ENCODE data around the gene CHST11.

Gene CHST11

DNA sequence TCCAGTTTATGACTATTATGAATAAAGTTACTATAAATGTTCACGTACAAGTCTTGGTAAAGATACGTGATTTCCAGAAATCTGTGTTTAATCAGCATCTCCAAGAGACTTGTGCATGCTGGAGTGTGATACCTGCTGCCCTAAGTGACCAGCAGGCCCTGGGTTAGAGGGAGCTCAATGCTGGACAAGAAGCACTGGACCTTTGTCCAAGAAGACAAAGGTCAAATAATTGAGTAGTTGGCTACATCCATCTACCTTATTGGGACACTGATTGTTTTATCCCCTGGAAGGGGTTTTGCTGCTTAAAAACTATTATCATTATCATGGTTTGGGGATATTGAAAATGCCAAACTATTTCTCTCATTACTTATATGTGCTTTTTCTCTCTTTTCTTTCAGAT, 37.0 kb upstream of the CHST11 start:
- no peak for TF ChIP-seq CTCF (IDR thresholded peaks at IDR 0.05; ENCODE audit: low read length, missing control alignments)
- no peak for DNase-seq (ENCODE audit: low read depth)

DNA sequence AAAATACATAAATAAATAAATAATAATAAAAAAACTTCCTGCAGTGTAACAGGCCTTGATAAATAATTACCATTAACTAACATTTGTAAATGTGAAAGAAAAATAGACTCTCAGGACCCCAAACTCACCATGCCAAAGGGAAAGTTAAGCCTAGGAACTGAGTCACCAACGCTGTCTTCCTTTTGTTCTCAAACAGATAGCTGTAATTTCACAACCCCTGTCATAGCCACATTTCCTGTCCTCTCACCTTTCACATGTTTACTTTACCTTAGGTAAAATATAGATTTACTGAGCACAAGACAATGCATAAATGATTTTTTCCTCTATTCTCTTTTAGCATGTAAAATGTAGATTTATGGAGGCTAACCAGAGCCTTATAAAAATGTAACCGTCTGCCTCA, 35.9 kb upstream of the CHST11 start:
- DNase-seq (ENCODE audit: low read depth) = peak; percentile 7
- TF ChIP-seq CTCF (IDR thresholded peaks at IDR 0.05; ENCODE audit: low read length, missing control alignments) = no peak
- H3K4me3 ChIP-seq (replicated peaks; ENCODE audit: low read depth, low read length) = no peak overlapping the region

More for the DNA sequence above, 37.0 kb upstream of the CHST11 start:
- H3K4me3 ChIP-seq (replicated peaks; ENCODE audit: low read depth, low read length) = no peak overlapping the region

DNA sequence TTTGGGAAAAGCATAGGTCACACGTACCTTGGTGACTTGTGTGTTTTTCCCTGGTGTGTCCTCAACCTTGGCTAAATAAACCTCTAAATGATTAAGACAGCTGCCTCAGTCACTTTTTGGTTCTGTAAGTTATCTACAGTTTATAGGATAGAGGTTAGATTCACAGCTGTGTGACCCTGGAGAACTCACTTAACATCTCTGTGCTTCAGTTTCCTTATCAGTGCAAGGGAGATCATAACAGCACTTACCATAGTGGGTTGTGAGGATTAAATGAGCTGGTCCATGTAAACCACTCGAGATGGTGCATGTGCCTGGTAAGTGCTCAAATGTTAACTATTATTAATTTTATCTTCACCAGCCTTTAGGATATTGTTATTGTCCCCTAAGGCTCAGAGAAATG, 35.4 kb upstream of the CHST11 start:
- no peak for DNase-seq (ENCODE audit: low read depth)
- no peak overlapping the region for H3K4me3 ChIP-seq (replicated peaks; ENCODE audit: low read depth, low read length)
- no peak for TF ChIP-seq CTCF (IDR thresholded peaks at IDR 0.05; ENCODE audit: low read length, missing control alignments)

- no peak overlapping the region for H3K4me3 ChIP-seq (replicated peaks; ENCODE audit: low read depth, low read length)
- no peak for DNase-seq (ENCODE audit: low read depth)
- no peak for TF ChIP-seq CTCF (IDR thresholded peaks at IDR 0.05; ENCODE audit: low read length, missing control alignments)
Measured at GRCh38 chr12:104422441-104422840, 34.3 kb upstream of the CHST11 start.

GRCh38 chr12:104423273-104423672, 33.5 kb upstream of the CHST11 start:
- no peak for TF ChIP-seq CTCF (IDR thresholded peaks at IDR 0.05; ENCODE audit: low read length, missing control alignments)
- no peak overlapping the region for H3K4me3 ChIP-seq (replicated peaks; ENCODE audit: low read depth, low read length)
- no peak for DNase-seq (ENCODE audit: low read depth)

DNA sequence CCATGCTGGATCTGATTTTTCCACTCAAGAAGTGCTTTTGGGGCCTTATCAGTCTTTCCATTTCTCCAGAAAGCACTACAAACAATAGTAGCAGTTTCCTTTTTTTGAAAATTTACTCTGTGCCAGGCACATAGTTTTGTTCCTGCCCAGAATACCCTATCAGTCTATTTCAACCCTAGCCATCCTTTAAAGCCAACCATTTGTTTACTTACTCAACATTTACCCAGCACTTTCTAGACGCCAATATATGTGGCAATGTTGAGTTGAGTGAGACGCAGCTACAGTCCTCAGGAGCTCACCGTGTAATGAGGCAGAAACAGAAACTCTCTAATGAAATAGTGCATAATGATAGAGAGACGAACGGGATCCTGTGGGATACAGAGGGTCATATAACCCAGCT, 32.9 kb upstream of the CHST11 start:
- H3K4me3 ChIP-seq (replicated peaks; ENCODE audit: low read depth, low read length) = no peak overlapping the region
- no peak for TF ChIP-seq CTCF (IDR thresholded peaks at IDR 0.05; ENCODE audit: low read length, missing control alignments)
- DNase-seq (ENCODE audit: low read depth) = no peak

DNA sequence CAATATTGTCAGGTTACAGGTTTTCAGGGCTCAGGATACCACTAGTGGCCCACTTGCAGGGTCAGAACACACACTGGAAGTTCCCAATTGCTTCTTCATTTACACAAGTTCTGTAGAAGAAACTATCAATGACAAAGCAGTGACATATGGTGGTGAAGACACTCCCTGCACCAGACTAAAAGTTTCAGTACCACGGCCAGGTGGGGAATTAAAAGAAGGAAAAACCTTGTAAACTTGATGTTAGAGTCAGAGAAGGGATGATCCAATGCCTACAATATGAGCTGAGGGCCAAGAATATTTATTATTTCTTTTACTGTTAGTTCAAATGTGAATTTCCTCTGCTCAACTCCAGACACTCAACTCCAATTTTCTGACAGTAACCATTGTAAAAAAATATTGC, 31.8 kb upstream of the CHST11 start:
- no peak overlapping the region for H3K4me3 ChIP-seq (replicated peaks; ENCODE audit: low read depth, low read length)
- TF ChIP-seq CTCF (IDR thresholded peaks at IDR 0.05; ENCODE audit: low read length, missing control alignments) = no peak
- DNase-seq (ENCODE audit: low read depth) = no peak

All from fibroblast of pulmonary artery (primary cell).